GM12872 (cell line): ENCODE results near the gene IPO4.

Experiments used
- TF ChIP-seq, protein P1 (sequence below): IDR thresholded peaks from 3 replicates; pipeline ENCODE4 v1.5.1; 2011; ENCODE audit warnings: low read depth, mild to moderate bottlenecking, low read length, moderate library complexity; ENCODE audit not compliant: insufficient read depth

The IPO4 gene

DNA sequence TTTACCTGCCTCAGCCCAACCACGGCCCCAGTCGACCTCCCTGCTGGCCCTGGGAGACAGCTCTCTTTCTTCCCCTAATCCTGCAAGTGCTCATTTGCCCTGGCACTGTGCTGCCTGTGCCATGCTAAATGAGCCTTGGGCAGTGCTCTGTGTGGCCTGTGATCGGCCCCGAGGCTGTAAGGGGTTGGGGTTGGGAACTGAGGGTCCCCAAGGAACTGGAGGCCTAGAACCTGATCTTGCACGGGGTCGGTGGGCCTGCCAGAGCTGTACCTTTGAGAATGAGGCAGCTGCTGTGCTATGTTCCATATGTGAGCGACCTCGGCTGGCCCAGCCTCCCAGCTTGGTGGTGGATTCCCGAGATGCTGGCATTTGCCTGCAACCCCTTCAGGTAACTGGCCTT lies 38.6 kb downstream of the IPO4 start:
- TF ChIP-seq, protein P1, sequence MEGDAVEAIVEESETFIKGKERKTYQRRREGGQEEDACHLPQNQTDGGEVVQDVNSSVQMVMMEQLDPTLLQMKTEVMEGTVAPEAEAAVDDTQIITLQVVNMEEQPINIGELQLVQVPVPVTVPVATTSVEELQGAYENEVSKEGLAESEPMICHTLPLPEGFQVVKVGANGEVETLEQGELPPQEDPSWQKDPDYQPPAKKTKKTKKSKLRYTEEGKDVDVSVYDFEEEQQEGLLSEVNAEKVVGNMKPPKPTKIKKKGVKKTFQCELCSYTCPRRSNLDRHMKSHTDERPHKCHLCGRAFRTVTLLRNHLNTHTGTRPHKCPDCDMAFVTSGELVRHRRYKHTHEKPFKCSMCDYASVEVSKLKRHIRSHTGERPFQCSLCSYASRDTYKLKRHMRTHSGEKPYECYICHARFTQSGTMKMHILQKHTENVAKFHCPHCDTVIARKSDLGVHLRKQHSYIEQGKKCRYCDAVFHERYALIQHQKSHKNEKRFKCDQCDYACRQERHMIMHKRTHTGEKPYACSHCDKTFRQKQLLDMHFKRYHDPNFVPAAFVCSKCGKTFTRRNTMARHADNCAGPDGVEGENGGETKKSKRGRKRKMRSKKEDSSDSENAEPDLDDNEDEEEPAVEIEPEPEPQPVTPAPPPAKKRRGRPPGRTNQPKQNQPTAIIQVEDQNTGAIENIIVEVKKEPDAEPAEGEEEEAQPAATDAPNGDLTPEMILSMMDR = no peak

DNA sequence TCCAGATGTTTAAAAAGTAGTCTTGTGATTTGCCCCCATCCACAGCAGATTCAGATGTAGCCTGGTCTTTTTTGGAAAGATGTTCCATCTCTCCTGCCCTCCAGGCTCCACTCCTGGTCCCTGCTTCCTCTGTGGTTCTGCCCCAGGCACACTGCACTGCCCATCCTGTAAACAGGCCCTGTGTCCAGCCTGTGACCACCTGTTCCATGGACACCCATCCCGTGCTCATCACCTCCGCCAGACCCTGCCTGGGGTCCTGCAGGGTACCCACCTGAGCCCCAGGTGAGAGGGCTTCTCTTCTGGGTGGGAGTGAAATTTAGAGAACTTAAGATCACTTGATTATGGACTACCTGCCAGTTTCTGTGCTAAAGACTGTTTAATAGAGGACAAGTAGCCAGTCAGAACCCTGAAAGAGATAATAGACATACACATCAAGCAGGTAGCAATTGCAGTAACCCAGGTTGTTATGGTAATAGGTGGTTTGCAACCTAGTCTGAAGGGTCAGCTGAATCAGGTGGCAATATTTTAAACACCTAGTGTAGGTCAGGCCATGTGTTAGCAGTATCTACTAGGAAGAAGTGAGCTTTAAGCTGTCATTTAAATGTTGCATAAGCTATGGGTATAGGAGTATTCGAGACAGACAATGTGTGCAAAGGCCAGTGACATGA lies 39.2 kb downstream of the IPO4 start:
- TF ChIP-seq, protein P1 = no peak

DNA sequence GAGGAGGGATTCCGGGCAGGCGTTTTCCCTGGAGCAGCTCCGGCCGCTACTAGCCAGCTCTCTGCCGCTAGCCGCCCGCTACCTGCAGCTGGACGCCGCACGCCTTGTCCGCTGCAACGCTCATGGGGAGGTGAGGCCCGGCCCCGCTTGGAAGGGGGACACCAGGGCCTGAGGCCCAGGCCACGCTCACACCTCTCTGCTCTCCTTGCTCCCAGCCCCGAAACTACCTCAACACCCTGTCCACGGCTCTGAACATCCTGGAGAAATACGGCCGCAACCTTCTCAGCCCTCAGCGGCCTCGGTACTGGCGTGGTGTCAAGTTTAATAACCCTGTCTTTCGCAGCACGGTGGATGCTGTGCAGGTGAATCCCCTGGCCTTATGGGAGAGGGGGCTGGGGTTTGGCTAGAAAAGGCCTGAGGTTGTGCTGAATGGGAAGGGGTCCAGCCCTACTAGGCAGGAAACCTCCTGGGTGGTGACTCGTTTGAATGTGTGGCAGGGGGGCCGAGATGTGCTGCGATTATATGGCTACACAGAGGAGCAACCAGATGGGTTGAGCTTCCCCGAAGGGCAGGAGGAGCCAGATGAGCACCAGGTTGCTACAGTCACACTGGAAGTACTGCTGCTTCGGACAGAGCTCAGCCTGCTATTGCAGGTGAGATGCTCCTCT lies 40.7 kb downstream of the IPO4 start:
- TF ChIP-seq, protein P1 = no peak

DNA sequence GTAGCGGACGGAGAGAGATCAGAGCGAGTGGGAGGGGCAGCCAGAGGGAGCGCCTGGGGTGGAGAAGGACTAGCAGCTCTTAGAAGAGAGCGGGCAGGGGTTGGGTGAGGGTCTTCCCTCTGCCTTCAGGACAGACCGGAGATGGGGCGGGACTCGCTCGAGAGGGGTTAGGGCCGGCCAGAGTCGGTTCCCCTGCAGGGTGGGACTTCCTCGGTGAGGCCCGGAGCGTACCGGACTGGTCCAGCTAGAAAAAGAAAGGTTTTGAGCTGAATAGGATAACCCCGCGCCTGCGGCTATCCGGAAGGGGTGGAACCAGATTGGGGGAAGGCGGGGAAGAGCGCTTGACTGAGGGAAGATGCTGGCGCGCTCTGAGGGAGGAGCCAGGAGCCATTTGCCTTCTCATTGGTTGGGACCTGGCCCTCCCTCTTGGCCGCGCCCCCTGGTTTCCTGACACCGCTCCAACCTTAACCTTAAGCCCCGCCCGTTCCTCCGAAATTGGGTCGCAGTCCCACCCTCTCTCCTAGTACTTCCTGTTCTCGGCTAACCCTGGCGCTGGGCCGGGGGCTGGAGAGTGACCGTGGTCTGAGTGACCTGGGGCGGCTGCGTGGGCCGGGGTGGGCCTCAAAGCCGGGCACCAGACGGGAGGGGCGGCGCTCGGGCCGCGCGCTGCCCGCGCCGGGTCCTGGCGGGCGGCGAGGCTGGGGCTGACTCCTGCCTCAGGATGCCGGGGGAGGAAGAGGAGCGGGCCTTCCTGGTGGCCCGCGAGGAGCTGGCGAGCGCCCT lies 41.4 kb downstream of the IPO4 start, which contains the start of gene RNF31:
RNF31 (plus strand) TSS at position 521 of the 783 bp plus-strand sequence; CDS start at position 722, 201 bp downstream.
- TF ChIP-seq, protein P1 = no peak

DNA sequence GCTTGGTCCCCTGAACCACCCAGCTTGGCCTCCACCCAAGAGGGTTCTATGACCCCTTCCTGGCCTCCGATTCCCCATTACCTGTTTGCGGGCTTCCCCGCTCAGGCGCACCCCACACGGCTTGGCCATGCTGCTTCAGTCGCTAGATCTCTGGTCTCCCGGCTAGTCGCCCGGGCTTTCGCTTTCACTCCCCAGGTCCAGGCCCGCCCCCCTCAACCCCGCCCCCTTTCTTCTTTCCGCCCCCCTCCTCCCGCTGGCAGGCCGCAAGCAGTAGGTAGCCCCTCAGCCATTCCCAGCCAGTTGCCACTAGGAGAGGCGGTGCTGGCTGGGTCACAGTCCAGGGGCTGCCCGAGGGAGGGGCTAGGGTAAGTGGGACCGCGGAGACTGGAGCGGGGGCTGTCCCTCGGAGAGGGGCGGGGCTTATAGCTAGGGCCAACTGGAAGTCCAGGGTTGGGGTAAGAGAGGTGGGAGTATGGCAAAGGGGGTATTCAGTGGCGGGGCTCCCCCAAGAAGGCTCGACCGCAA lies 42.1 kb downstream of the IPO4 start, which contains the start of gene PSME2:
PSME2 (minus strand) TSS at position 158 of the 525 bp plus-strand sequence; CDS start at position 129, 29 bp downstream.
- TF ChIP-seq, protein P1 = no peak

DNA sequence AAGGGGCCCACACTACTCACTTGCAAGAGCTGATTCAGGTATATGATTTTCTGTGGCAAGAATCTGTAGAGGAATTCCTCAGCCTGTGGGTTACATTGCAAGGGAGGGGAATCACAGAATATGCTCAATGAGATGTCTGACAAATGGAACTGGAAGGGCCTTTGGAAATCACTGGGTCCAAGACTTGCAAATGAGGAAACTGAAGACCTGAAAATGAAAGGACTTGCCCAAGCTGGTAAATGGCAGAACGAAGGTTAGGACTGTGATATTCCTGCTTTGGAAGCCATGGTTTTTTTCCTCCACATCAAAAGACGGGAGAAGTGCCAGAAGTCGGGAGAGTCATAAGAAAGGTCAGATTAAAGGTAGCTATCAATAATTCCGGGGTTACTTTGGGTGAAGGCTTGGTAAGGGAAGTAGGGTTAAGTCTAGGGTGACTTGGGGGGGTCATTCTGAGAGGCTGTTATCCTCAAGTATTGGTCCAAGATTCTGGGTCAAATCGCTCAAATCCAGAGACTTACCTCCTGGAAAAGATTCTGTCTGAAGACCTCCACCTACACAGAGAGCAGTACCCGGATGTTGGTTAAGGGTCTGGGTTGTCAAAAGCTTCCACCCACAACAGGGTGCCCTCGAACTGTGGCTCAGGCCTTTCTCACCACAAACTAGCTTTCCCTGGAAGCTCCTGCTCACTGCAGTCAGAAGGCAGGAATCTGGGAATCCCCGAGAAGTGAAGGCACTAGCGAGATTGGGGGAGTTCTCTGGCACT lies 42.7 kb downstream of the IPO4 start:
- TF ChIP-seq, protein P1 = no peak
